SK-N-SH (cell line): Measurements from ENCODE around the gene ADAMTS9. TPM values are rescaled to one million over a fixed set of nuclear protein-coding genes. Genes with fewer than 3 reads are reported as not detected.

Experiments
- CTCF ChIA-PET: fragments of 300-600, 350-600 bp; formaldehyde crosslinking; extraction: SDS; loops from one replicate; lab custom pipeline; 2021; lab: Yijun Ruan, JAX
- POLR2A ChIA-PET: fragments of 350-600 bp; sonication (Branson Sonifier 250); formaldehyde crosslinking; extraction: SDS; loops from one replicate; lab custom pipeline; 2020; ENCODE audit warnings: antibody characterized with exemption, inconsistent platforms; lab: Yijun Ruan, JAX
- DNase-seq: peaks from one replicate; pipeline ENCODE4 v3.0.0; 2012
- H2AFZ ChIP-seq: fragments of 200-600 bp; sonication (generic); 2 replicates; pipeline ENCODE4 v1.8.1; 2016; ENCODE audit warnings: antibody characterized with exemption, mild to moderate bottlenecking, low read depth
- H3F3A ChIP-seq: fragments of 200-600 bp; sonication (generic); replicated peaks from 2 replicates; pipeline ENCODE3; 2016; ENCODE audit warnings: antibody characterized with exemption, mild to moderate bottlenecking; ENCODE audit not compliant: insufficient read depth
- H3K27ac ChIP-seq, 2 experiments: fragments of 200-500 bp in 1 of 2; fragments of 200-600 bp in 1 of 2; sonication (Bioruptor generic) in 1 of 2; sonication (generic), shearing (Covaris generic) in 1 of 2; 2 replicates each; pipeline versions ENCODE4 v1.5.1 to v1.6.1; 2014 to 2016; ENCODE audit warnings: low read depth in 2 of 2, inconsistent platforms in 1 of 2, low read length in 1 of 2, mild to moderate bottlenecking in 1 of 2, mixed read lengths in 1 of 2
- H3K27me3 ChIP-seq: fragments of 200-600 bp; sonication (generic), shearing (Covaris generic); 2 replicates; pipeline ENCODE4 v1.6.1; 2016; ENCODE audit warnings: mixed run types; ENCODE audit not compliant: insufficient read depth
- H3K36me3 ChIP-seq, 2 experiments: fragments of 200-500 bp in 1 of 2; fragments of 200-600 bp in 1 of 2; sonication (Bioruptor generic) in 1 of 2; sonication (generic) in 1 of 2; replicated peaks in 1 of 2; 2 replicates each; pipeline versions ENCODE3 to v1.5.1; 2014 to 2016; ENCODE audit warnings: low read length in 1 of 2, mild to moderate bottlenecking in 1 of 2; ENCODE audit not compliant: insufficient read depth in 2 of 2, control insufficient read depth in 1 of 2
- H3K4me1 ChIP-seq, 2 experiments: fragments of 200-500 bp in 1 of 2; fragments of 200-600 bp in 1 of 2; sonication (Bioruptor generic) in 1 of 2; sonication (generic), shearing (Covaris generic) in 1 of 2; 2 replicates each; pipeline versions ENCODE4 v1.5.1 to v1.6.1; 2014 to 2016; ENCODE audit warnings: low read depth in 1 of 2, low read length in 1 of 2, mixed run types in 1 of 2; ENCODE audit not compliant: insufficient read depth in 2 of 2, control insufficient read depth in 1 of 2
- H3K4me2 ChIP-seq: fragments of 200-600 bp; sonication (generic), shearing (Covaris generic); 2 replicates; pipeline ENCODE4 v1.6.1; 2017; ENCODE audit warnings: mixed run types
- H3K4me3 ChIP-seq, 2 experiments: fragments of 200-500 bp in 1 of 2; fragments of 200-600 bp in 1 of 2; sonication (Bioruptor generic) in 1 of 2; sonication (generic), shearing (Covaris generic) in 1 of 2; 2 replicates each; pipeline versions ENCODE4 v1.5.1 to v1.8.1; 2014 to 2016; ENCODE audit warnings: low read depth in 2 of 2, inconsistent platforms in 1 of 2, low read length in 1 of 2, mild to moderate bottlenecking in 1 of 2, mixed read lengths in 1 of 2, moderate library complexity in 1 of 2
- H3K79me2 ChIP-seq: fragments of 200-600 bp; sonication (generic); 2 replicates; pipeline ENCODE4 v1.8.1; 2017; ENCODE audit warnings: mild to moderate bottlenecking; ENCODE audit not compliant: insufficient read depth
- H3K9ac ChIP-seq: fragments of 200-600 bp; sonication (generic); 2 replicates; pipeline ENCODE4 v1.6.1; 2017; ENCODE audit warnings: mixed run types
- H3K9me2 ChIP-seq: fragments of 200-600 bp; sonication (generic); 2 replicates; pipeline ENCODE4 v1.6.1; 2017; ENCODE audit warnings: mixed run types
- H3K9me3 ChIP-seq: fragments of 200-600 bp; sonication (generic); 2 replicates; pipeline ENCODE4 v1.6.1; 2017; ENCODE audit warnings: mixed run types, mild to moderate bottlenecking, moderate library complexity
- H4K20me1 ChIP-seq: fragments of 200-600 bp; sonication (generic); 2 replicates; pipeline ENCODE4 v1.6.1; 2017; ENCODE audit warnings: mild to moderate bottlenecking, mixed run types; ENCODE audit not compliant: insufficient read depth
- CHD2 ChIP-seq: fragments of 150-350 bp; IDR thresholded peaks from 2 replicates; pipeline ENCODE4 v1.6.1; 2018; ENCODE audit warnings: low read length; ENCODE audit not compliant: partially characterized antibody
- EP300 ChIP-seq, 2 experiments: IDR thresholded peaks; 2 replicates each; pipeline versions ENCODE4 v1.4.0 to v1.6.1; 2012; ENCODE audit warnings: borderline replicate concordance in 1 of 2, low read depth in 1 of 2, low read length in 1 of 2
- FOXJ3 ChIP-seq: sonication (generic); formaldehyde crosslinking; IDR thresholded peaks from 2 replicates; pipeline ENCODE4 v1.5.1; 2020; ENCODE audit warnings: mild to moderate bottlenecking, missing genetic modification reagents
- FOXM1 ChIP-seq: IDR thresholded peaks from 2 replicates; pipeline ENCODE4 v1.4.0; 2012; ENCODE audit warnings: low read depth, mild to moderate bottlenecking
- GABPA ChIP-seq: IDR thresholded peaks from 2 replicates; pipeline ENCODE4 v1.4.0; 2012; ENCODE audit warnings: low read depth, mild to moderate bottlenecking
- GATA2 ChIP-seq: sonication (generic); formaldehyde crosslinking; IDR thresholded peaks from 2 replicates; pipeline ENCODE4 v1.5.0; 2020; ENCODE audit warnings: mild to moderate bottlenecking, missing genetic modification reagents
- IRF3 ChIP-seq: fragments of 150-350 bp; IDR thresholded peaks from 2 replicates; pipeline ENCODE4 v1.6.1; 2016; ENCODE audit warnings: mild to moderate bottlenecking, low read depth, low read length
- MAX ChIP-seq: IDR thresholded peaks from 2 replicates; pipeline ENCODE4 v1.4.0; 2012; ENCODE audit warnings: low read depth
- MEF2A ChIP-seq: IDR thresholded peaks from 2 replicates; pipeline ENCODE4 v1.4.0; 2012; ENCODE audit warnings: low read depth, borderline replicate concordance
- MXI1 ChIP-seq: IDR thresholded peaks from 2 replicates; pipeline ENCODE4 v1.6.1; 2012; ENCODE audit warnings: mild to moderate bottlenecking, low read depth, low read length, improper control_type of control experiment
- NFIC ChIP-seq: IDR thresholded peaks from 2 replicates; pipeline ENCODE4 v1.4.0; 2012; ENCODE audit warnings: borderline replicate concordance
- RCOR1 ChIP-seq: fragments of 150-350 bp; IDR thresholded peaks from 2 replicates; pipeline ENCODE4 v1.6.1; 2017; ENCODE audit warnings: antibody characterized with exemption, low read length
- SIN3A ChIP-seq: IDR thresholded peaks from 2 replicates; pipeline ENCODE4 v1.6.1; 2012; ENCODE audit warnings: low read depth, mild to moderate bottlenecking, low read length, moderate library complexity, borderline replicate concordance
- USF2 ChIP-seq: fragments of 150-350 bp; IDR thresholded peaks from 2 replicates; pipeline ENCODE4 v1.6.1; 2017; ENCODE audit warnings: antibody characterized with exemption, low read length, low read depth, borderline replicate concordance
- WGBS: methylation state at CpG from one replicate; pipeline ENCODE4 v1.1.6; 2017; ENCODE audit warnings: low lambda C conversion rate; 5-methylcytosine and 5-hydroxymethylcytosine counted together
- polyA plus RNA-seq, 3 experiments: library from polyadenylated mRNA; depleted of rRNA; stranded (reverse); fragments of >200 nt; gene quantifications; 2 replicates each; pipeline ENCODE4 v1.2.3, GENCODE V29; 2012

The ADAMTS9 gene
- polyA plus RNA-seq, 1 of the 3 experiments (the other 2 are of a cell fraction) = 4.1 TPM

- Histone ChIP-seq H3K4me2 (no peak overlapping the region), H3K4me1 (peaks cover 0 to 15% of the 10 kb centered on the region in 2 experiments; a peak in 1 of 4 replicates), H3K27me3 (no peaks in the 10 kb centered on the region), H3K27ac (peak overlapping the region in 1 of 2 experiments; percentile 68; a peak in 2 of 4 replicates), H3K9me3 (no peaks in the 10 kb centered on the region), H3F3A (no peaks in the 10 kb centered on the region), H4K20me1 (no peaks in the 10 kb centered on the region), H3K36me3 (peaks cover 0 to 49% of the 10 kb centered on the region in 2 experiments), H2AFZ (no peak overlapping the region), H3K9me2 (no peaks in the 10 kb centered on the region), H3K9ac (no peak overlapping the region), H3K4me3 (no peak overlapping the region), H3K79me2 (no peaks in the 10 kb centered on the region)
- POLR2A ChIA-PET = no interaction called here
- CTCF ChIA-PET = interaction anchor here (1.2 to 2.3 kb wide), 2 partner anchors 16 to 24 kb away, joined by 3 to 14 read pairs; no protein-coding TSS in a partner anchor
- 65% methylated on average over 3 of the region's 3 CpGs for WGBS
- 0 out of 2 replicates have a peak, but pooled peaks have one; percentile 36 for TF ChIP-seq RCOR1
- TF ChIP-seq GATA2 (CRISPR knock-in tag) = peak; percentile 81
- no peak for TF ChIP-seq FOXJ3
- TF ChIP-seq NFIC = no peak
- TF ChIP-seq MXI1 = 0 out of 2 replicates have a peak, but pooled peaks have one; percentile 15
- TF ChIP-seq, all 33 proteins: peak for 3
- peak; percentile 15 for DNase-seq
These were observed 137.9 kb downstream of the ADAMTS9 start for GRCh38 chr3:64549869-64550268.

- 69% methylated on average over 6 of the region's 6 CpGs for WGBS
- no peaks in the 10 kb centered on the region for H3K27me3 ChIP-seq
- TF ChIP-seq MEF2A = no peak
- TF ChIP-seq MAX = no peak
- TF ChIP-seq CHD2 = no peak
- TF ChIP-seq GABPA = no peak
- TF ChIP-seq NFIC = no peak
- no peak for TF ChIP-seq USF2
- no peak for TF ChIP-seq SIN3A
- TF ChIP-seq EP300 (IDR thresholded peaks at IDR 0.05; ENCODE audit: borderline replicate concordance in 1 of 2, low read depth in 1 of 2, low read length in 1 of 2) = no peak
- no peak for TF ChIP-seq IRF3
- TF ChIP-seq FOXM1 = no peak
- no peaks in the 10 kb centered on the region for H3K9me3 ChIP-seq
- H3F3A ChIP-seq = no peaks in the 10 kb centered on the region
- peaks cover 0 to 15% of the 10 kb centered on the region in 2 experiments; a peak in 1 of 4 replicates for H3K4me1 ChIP-seq
- no peak for DNase-seq
- no peaks in the 10 kb centered on the region for H4K20me1 ChIP-seq
- ChIA-PET POLR2A (no interaction called here), CTCF (interaction anchor here (0.8 to 2.3 kb wide), 3 partner anchors 15 to 889 kb away, joined by 3 to 14 read pairs (median 5); no protein-coding TSS in a partner anchor)
- H3K36me3 ChIP-seq = peaks cover 0 to 36% of the 10 kb centered on the region in 2 experiments
- H3K9ac ChIP-seq = no peak overlapping the region
- no peak overlapping the region for H2AFZ ChIP-seq
- H3K9me2 ChIP-seq = no peaks in the 10 kb centered on the region
- H3K79me2 ChIP-seq = no peaks in the 10 kb centered on the region
- no peak overlapping the region for H3K4me3 ChIP-seq
- H3K4me2 ChIP-seq = no peak overlapping the region
- H3K27ac ChIP-seq = peak overlapping the region in 1 of 2 experiments; percentile 25; a peak in 1 of 4 replicates
These were observed 139.5 kb downstream of the ADAMTS9 start for GRCh38 chr3:64548200-64548889.
